Epithelial cell of proximal tubule (primary cell): Measurements from ENCODE around the gene CCDC85C. TPM values are rescaled to one million over a fixed set of nuclear protein-coding genes. Genes with fewer than 3 reads are reported as not detected.

ENCODE experiments used
- DNase-seq: peaks from one replicate; pipeline ENCODE4 v3.0.0-alpha.2; 2011; ENCODE audit warnings: low read depth
- H3K4me3 ChIP-seq: 2 replicates; pipeline ENCODE4 v1.5.1; 2011; ENCODE audit warnings: low read depth, mild to moderate bottlenecking, low read length
- CTCF ChIP-seq: conservative IDR thresholded peaks from 2 replicates; pipeline ENCODE4 v1.5.1; 2012; ENCODE audit warnings: low read depth, mild to moderate bottlenecking, low read length
- total RNA-seq: library from RNA; depleted of rRNA; stranded (reverse); fragments of >200 nt; gene quantifications from 2 replicates; pipeline ENCODE4 v1.2.3, GENCODE V29; 2015

CCDC85C gene
- total RNA-seq, 1 donor from 2014 or later, result 29.6 TPM

GRCh38 chr14:99593971-99594841 is 9.8 kb downstream of the CCDC85C start:
- TF ChIP-seq CTCF, result no peak
- DNase-seq, result no peak
- H3K4me3 ChIP-seq, result no peak overlapping the region

- no peak for TF ChIP-seq CTCF
- no peak for DNase-seq
- H3K4me3 ChIP-seq, result no peak overlapping the region
Measured at GRCh38 chr14:99592933-99593753, 10.9 kb downstream of the CCDC85C start.

DNA sequence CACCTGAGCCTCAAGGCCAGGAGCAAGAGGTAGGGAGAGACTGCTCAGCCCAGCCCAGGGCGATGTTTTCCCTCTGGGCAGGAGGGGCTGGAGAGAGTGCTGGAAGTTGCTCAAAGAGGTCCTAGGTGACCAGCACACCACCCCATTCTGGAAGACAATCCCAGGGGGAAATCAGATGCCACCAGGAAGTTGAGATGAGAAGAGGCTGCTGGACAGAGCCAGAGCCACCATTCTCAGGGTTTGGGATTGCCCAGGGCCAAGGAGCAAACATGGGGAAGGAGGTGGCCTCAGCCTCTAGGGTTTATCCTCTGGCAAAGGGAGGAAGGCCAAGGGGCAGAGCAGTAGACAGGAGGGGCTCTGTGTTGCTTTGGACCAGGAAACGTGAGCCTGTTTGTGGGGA is 11.6 kb downstream of the CCDC85C start:
- no peak for DNase-seq
- TF ChIP-seq CTCF, result no peak
- no peak overlapping the region for H3K4me3 ChIP-seq

- no peak for DNase-seq
- H3K4me3 ChIP-seq, result no peak overlapping the region
- TF ChIP-seq CTCF, result peak; percentile 6
Measured at GRCh38 chr14:99590746-99591555, 13.1 kb downstream of the CCDC85C start.

GRCh38 chr14:99589651-99590530 is 14.1 kb downstream of the CCDC85C start:
- H3K4me3 ChIP-seq, result no peak overlapping the region
- TF ChIP-seq CTCF, result no peak
- DNase-seq, result no peak

DNA sequence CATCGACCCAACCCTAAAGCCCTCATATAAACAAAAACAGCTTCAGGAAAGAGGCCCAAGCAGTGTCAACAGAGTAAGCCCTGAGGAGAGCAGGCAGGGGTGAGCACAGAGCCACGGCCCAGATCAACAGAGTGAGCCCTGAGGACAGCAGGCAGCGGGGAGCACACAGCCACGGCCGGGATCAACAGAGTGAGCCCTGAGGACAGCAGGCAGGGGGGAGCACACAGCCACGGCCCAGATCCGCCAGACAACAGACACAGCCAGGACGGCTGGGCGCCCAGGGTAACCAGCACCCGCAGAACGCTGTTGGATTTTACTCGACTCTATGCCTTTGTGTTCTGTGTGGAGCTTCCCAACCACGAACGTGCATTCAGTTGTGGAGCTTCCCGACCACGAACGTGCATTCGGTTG is 15.0 kb downstream of the CCDC85C start:
- TF ChIP-seq CTCF, result no peak
- no peak overlapping the region for H3K4me3 ChIP-seq
- DNase-seq, result no peak
